K562 (cell line): Measurements from ENCODE around the gene ENDOG. TPM values are rescaled to one million over a fixed set of nuclear protein-coding genes. Genes with fewer than 3 reads are reported as not detected.

Experiments
- ARID3B ChIP-seq: fragments of 250-450 bp; sonication (Bioruptor Pico); IDR thresholded peaks from 2 replicates; pipeline ENCODE4 v1.4.0; 2020; ENCODE audit warnings: borderline replicate concordance
- BRD9 ChIP-seq: fragments of 450-650 bp; IDR thresholded peaks from 2 replicates; pipeline ENCODE4 v1.6.1; 2018; ENCODE audit warnings: low read depth; ENCODE audit not compliant: partially characterized antibody
- CAMTA2 ChIP-seq: fragments of 250-450 bp; sonication (Bioruptor Pico); conservative IDR thresholded peaks from 2 replicates; pipeline ENCODE4 v1.5.1; 2022
- CREM ChIP-seq: IDR thresholded peaks from 2 replicates; pipeline ENCODE4 v1.6.1; 2014; ENCODE audit warnings: antibody characterized with exemption, low read depth
- PTRF ChIP-seq: fragments of 450-650 bp; IDR thresholded peaks from 2 replicates; pipeline ENCODE4 v1.6.1; 2016; ENCODE audit warnings: mild to moderate bottlenecking, missing genetic modification characterization, missing compliant biosample characterization
- SMAD2 ChIP-seq: fragments of 150-350 bp; IDR thresholded peaks from 2 replicates; pipeline ENCODE4 v1.6.1; 2014; ENCODE audit warnings: low read depth, mild to moderate bottlenecking, low read length
- polyA plus RNA-seq, 8 experiments: library from polyadenylated mRNA; depleted of rRNA in 4 of 8; stranded (reverse) in 5 of 8; unstranded in 3 of 8; fragments of >200 nt; fragmentation: Nextera tagmentation in 2 of 8; fragmentation: Illumina TruSeq in 1 of 8; extraction: Ambion mirVana in 2 of 8; extraction: Trizol in 1 of 8; gene quantifications; 2 replicates each; pipeline versions ENCODE4 v1.2.1 to v1.2.3, GENCODE V29; 2011 to 2014; ENCODE audit warnings: inconsistent platforms in 1 of 8, missing spikeins in 1 of 8
- total RNA-seq, 7 experiments: library from RNA; depleted of rRNA in 6 of 7; stranded (reverse); fragments of >200 nt in 6 of 7; fragmentation: Illumina TruSeq in 2 of 7; extraction: Trizol in 2 of 7; gene quantifications; 2 replicates each; pipeline versions ENCODE4 v1.2.1 to v1.2.3, GENCODE V29; 2011 to 2021; ENCODE audit warnings: low replicate concordance in 1 of 7
- TF ChIP-seq, protein P1 (sequence below), 2 experiments: fragments of 450-650 bp; IDR thresholded peaks; 2 replicates each; pipeline ENCODE4 v1.6.1; 2016; ENCODE audit warnings: mild to moderate bottlenecking in 2 of 2, borderline replicate concordance in 1 of 2, low read depth in 1 of 2, moderate library complexity in 1 of 2
- TF ChIP-seq, protein P2 (sequence below): sonication (generic); formaldehyde crosslinking; IDR thresholded peaks from 2 replicates; pipeline ENCODE4 v1.8.0; 2022; ENCODE audit warnings: mild to moderate bottlenecking, missing genetic modification reagents

ENDOG gene
- total and polyA plus RNA-seq, 9 of the 15 experiments (the other 6 are each of a cell fraction or from before 2014, with no cell fraction given): 1.2 to 91.0 (median 25.5) TPM

- TF ChIP-seq, protein P1, sequence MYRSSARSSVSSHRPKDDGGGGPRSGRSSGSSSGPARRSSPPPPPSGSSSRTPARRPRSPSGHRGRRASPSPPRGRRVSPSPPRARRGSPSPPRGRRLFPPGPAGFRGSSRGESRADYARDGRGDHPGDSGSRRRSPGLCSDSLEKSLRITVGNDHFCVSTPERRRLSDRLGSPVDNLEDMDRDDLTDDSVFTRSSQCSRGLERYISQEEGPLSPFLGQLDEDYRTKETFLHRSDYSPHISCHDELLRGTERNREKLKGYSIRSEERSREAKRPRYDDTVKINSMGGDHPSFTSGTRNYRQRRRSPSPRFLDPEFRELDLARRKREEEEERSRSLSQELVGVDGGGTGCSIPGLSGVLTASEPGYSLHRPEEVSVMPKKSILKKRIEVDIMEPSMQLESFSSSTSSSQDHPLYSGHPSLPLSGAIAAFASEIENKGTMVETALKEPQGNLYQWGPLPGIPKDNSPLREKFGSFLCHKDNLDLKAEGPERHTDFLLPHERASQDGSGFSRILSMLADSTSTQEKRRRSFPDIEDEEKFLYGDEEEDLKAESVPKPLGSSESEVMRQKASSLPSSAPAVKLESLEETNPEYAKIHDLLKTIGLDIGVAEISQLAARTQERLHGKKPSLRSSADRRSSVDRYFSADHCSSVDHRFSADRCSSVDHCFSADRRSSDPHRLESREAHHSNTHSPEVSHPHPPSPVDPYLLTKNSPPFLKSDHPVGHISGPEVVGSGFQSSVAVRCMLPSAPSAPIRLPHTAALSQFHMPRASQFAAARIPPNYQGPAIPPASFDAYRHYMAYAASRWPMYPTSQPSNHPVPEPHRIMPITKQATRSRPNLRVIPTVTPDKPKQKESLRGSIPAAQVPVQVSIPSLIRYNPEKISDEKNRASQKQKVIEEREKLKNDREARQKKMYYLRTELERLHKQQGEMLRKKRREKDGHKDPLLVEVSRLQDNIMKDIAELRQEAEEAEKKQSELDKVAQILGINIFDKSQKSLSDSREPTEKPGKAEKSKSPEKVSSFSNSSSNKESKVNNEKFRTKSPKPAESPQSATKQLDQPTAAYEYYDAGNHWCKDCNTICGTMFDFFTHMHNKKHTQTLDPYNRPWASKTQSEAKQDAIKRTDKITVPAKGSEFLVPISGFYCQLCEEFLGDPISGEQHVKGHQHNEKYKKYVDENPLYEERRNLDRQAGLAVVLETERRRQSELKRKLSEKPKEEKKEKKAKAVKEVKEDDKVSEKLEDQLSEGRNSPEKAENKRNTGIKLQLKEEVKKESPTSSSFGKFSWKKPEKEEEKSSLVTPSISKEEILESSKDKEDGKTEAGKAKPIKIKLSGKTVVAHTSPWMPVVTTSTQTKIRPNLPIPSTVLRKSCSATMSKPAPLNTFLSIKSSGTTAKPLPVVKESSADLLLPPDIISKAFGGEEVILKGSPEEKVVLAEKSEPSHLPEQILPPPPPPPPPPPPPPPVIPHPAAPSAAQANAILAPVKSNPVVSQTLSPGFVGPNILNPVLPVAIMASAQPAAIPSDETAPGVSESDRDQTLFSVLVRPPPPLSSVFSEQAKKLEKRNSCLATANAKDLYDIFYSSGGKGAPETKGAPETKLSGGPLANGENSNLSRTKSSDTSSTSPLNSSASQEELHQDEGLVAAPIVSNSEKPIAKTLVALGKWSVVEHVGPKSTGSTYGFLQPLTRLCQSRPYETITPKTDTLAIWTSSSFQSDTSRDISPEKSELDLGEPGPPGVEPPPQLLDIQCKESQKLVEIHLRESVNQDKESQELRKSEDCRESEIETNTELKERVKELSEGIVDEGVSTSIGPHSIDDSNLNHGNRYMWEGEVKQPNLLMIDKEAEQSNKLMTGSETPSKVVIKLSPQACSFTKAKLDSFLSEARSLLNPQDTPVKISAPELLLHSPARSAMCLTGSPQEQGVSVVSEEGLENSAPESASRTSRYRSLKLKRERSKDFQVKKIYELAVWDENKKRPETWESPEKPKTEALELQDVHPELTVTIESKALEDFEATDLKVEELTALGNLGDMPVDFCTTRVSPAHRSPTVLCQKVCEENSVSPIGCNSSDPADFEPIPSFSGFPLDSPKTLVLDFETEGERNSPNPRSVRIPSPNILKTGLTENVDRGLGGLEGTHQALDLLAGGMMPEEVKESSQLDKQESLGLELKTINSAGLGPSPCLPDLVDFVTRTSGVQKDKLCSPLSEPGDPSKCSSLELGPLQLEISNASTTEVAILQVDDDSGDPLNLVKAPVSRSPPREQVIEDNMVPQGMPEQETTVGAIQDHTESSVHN (IDR thresholded peaks at IDR 0.05; ENCODE audit: borderline replicate concordance in 1 of 2, low read depth in 1 of 2): no peak
- TF ChIP-seq SMAD2: no peak
- TF ChIP-seq PTRF (tag): no peak
- no peak for TF ChIP-seq ARID3B (CRISPR knock-in tag)
- TF ChIP-seq CAMTA2: no peak
- TF ChIP-seq, protein P2, sequence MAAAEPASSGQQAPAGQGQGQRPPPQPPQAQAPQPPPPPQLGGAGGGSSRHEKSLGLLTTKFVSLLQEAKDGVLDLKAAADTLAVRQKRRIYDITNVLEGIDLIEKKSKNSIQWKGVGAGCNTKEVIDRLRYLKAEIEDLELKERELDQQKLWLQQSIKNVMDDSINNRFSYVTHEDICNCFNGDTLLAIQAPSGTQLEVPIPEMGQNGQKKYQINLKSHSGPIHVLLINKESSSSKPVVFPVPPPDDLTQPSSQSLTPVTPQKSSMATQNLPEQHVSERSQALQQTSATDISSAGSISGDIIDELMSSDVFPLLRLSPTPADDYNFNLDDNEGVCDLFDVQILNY (CRISPR knock-in tag): no peak
- peak; percentile 58; the same call in 1 of the 2 replicates for TF ChIP-seq CREM
- no peak for TF ChIP-seq BRD9
Measured at GRCh38 chr9:128845186-128845931, 27.1 kb downstream of the ENDOG start (continued).
